ENCODE measurements around the gene PRKN.

GRCh38 chr6:162603231-162604015, 124.1 kb downstream of the PRKN start:
- TF ChIP-seq EP300 (conservative IDR thresholded peaks at IDR 0.05; ENCODE audit: poor library complexity, severe bottlenecking): no peak
- TF ChIP-seq RAD21 (conservative IDR thresholded peaks at IDR 0.05): no peak
- TF ChIP-seq POLR2AphosphoS5 (IDR thresholded peaks at IDR 0.05): no peak
- no peak for TF ChIP-seq CTCF (IDR thresholded peaks at IDR 0.05; ENCODE audit: poor library complexity, severe bottlenecking)
- no peak for TF ChIP-seq REST (IDR thresholded peaks at IDR 0.05; ENCODE audit: borderline replicate concordance)
- TF ChIP-seq EZH2 (IDR thresholded peaks at IDR 0.05; ENCODE audit: borderline replicate concordance, insufficient read depth, low read length, poor library complexity, severe bottlenecking): no peak
- no peak for TF ChIP-seq SMC3 (conservative IDR thresholded peaks at IDR 0.05; ENCODE audit: poor library complexity)
- TF ChIP-seq TAF1 (IDR thresholded peaks at IDR 0.05; ENCODE audit: low read depth): no peak

All from neural cell (in vitro differentiated cells).